Suprapubic skin (tissue), 4 donors: ENCODE measurements around the gene SCGB2A2. TPM values are rescaled to one million over a fixed set of nuclear protein-coding genes. Genes with fewer than 3 reads are reported as not detected.

Experiments
- DNase-seq, 2 donors: peaks; one replicate each; pipeline ENCODE4 v3.0.0-alpha.2; 2019; ENCODE audit warnings: low spot score in 2 of 2
- H3K27ac ChIP-seq: fragments of 200-600 bp; sonication (generic); one replicate; pipeline ENCODE4 v1.5.1; 2019
- H3K27me3 ChIP-seq: fragments of 200-600 bp; sonication (generic); one replicate; pipeline ENCODE4 v1.5.1; 2019
- H3K36me3 ChIP-seq: fragments of 200-600 bp; sonication (generic); one replicate; pipeline ENCODE4 v1.5.1; 2019
- H3K4me1 ChIP-seq: fragments of 200-600 bp; sonication (generic); one replicate; pipeline ENCODE4 v1.5.1; 2019
- H3K4me3 ChIP-seq: fragments of 200-600 bp; sonication (generic); one replicate; pipeline ENCODE4 v1.5.1; 2019; ENCODE audit warnings: mild to moderate bottlenecking
- H3K9me3 ChIP-seq: fragments of 200-600 bp; sonication (generic); one replicate; pipeline ENCODE4 v1.5.1; 2019
- EP300 ChIP-seq: sonication (generic); formaldehyde crosslinking; IDR thresholded peaks from one replicate; pipeline ENCODE4 v1.6.1; 2017; ENCODE audit warnings: antibody characterized with exemption
- POLR2A ChIP-seq, 2 donors: fragments of 450-650 bp; IDR thresholded peaks; one replicate each; pipeline ENCODE4 v1.6.1; 2017; ENCODE audit warnings: antibody characterized with exemption in 2 of 2, mild to moderate bottlenecking in 2 of 2, moderate library complexity in 2 of 2
- POLR2AphosphoS5 ChIP-seq, 3 donors: sonication (generic); formaldehyde crosslinking; IDR thresholded peaks; one replicate each; pipeline ENCODE4 v1.6.1; 2017; ENCODE audit warnings: antibody characterized with exemption in 3 of 3
- WGBS: methylation state at CpG from one replicate; pipeline ENCODE4 v1.1.5; 2018; 5-methylcytosine and 5-hydroxymethylcytosine counted together
- total RNA-seq, 4 donors: library from RNA; depleted of rRNA; stranded (reverse); fragments of >200 nt; gene quantifications; one replicate each; pipeline ENCODE4 v1.1.0, GENCODE V29; 2016
- TF ChIP-seq, protein P1 (sequence below), 2 donors: fragments of 200-600 bp in 1 of 2; fragments of 450-650 bp in 1 of 2; sonication (generic) in 1 of 2; IDR thresholded peaks; one replicate each; pipeline ENCODE4 v1.5.1; 2016 to 2019; ENCODE audit warnings: antibody characterized with exemption in 2 of 2, mild to moderate bottlenecking in 1 of 2, moderate library complexity in 1 of 2

The SCGB2A2 gene
- total RNA-seq, 4 donors from 2014 or later, result 737 to 2,318 (median 1,548) TPM

GRCh38 chr11:62267050-62267449 is 2.9 kb upstream of the SCGB2A2 start:
- no peak for TF ChIP-seq POLR2A (IDR thresholded peaks at IDR 0.05)
- no peak for TF ChIP-seq EP300
- TF ChIP-seq POLR2AphosphoS5 (IDR thresholded peaks at IDR 0.05), result no peak
- TF ChIP-seq, protein P1, sequence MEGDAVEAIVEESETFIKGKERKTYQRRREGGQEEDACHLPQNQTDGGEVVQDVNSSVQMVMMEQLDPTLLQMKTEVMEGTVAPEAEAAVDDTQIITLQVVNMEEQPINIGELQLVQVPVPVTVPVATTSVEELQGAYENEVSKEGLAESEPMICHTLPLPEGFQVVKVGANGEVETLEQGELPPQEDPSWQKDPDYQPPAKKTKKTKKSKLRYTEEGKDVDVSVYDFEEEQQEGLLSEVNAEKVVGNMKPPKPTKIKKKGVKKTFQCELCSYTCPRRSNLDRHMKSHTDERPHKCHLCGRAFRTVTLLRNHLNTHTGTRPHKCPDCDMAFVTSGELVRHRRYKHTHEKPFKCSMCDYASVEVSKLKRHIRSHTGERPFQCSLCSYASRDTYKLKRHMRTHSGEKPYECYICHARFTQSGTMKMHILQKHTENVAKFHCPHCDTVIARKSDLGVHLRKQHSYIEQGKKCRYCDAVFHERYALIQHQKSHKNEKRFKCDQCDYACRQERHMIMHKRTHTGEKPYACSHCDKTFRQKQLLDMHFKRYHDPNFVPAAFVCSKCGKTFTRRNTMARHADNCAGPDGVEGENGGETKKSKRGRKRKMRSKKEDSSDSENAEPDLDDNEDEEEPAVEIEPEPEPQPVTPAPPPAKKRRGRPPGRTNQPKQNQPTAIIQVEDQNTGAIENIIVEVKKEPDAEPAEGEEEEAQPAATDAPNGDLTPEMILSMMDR (IDR thresholded peaks at IDR 0.05), result no peak
- WGBS, result 100% methylated on average over 1 of the region's 1 CpG
- Histone ChIP-seq H3K36me3 (no peaks in the 10 kb centered on the region), H3K27me3 (peaks cover 16% of the 10 kb centered on the region), H3K9me3 (no peaks in the 10 kb centered on the region), H3K4me1 (no peaks in the 10 kb centered on the region), H3K4me3 (no peak overlapping the region), H3K27ac (no peak overlapping the region)
- no peak for DNase-seq

GRCh38 chr11:62267576-62267975 is 2.4 kb upstream of the SCGB2A2 start:
- 57% methylated on average over 3 of the region's 3 CpGs for WGBS
- DNase-seq, result no peak
- TF ChIP-seq POLR2AphosphoS5 (IDR thresholded peaks at IDR 0.05), result no peak
- TF ChIP-seq EP300, result no peak
- no peak for TF ChIP-seq POLR2A (IDR thresholded peaks at IDR 0.05)
- TF ChIP-seq, protein P1 (IDR thresholded peaks at IDR 0.05), result no peak
- H3K27me3 ChIP-seq, result peaks cover 13% of the 10 kb centered on the region
- H3K27ac ChIP-seq, result no peak overlapping the region
- H3K4me1 ChIP-seq, result no peaks in the 10 kb centered on the region
- H3K4me3 ChIP-seq, result no peak overlapping the region
- H3K36me3 ChIP-seq, result no peaks in the 10 kb centered on the region
- no peaks in the 10 kb centered on the region for H3K9me3 ChIP-seq

- TF ChIP-seq EP300 (no peak), POLR2A (IDR thresholded peaks at IDR 0.05) (no peak), POLR2AphosphoS5 (IDR thresholded peaks at IDR 0.05) (no peak)
- TF ChIP-seq, protein P1 (IDR thresholded peaks at IDR 0.05), result no peak
- no peaks in the 10 kb centered on the region for H3K4me1 ChIP-seq
- no peak overlapping the region for H3K27ac ChIP-seq
- H3K36me3 ChIP-seq, result no peaks in the 10 kb centered on the region
- peaks cover 7% of the 10 kb centered on the region for H3K27me3 ChIP-seq
- no peaks in the 10 kb centered on the region for H3K9me3 ChIP-seq
- no peak for DNase-seq
- 67% methylated on average over 5 of the region's 5 CpGs for WGBS
- no peak overlapping the region for H3K4me3 ChIP-seq
Measured at GRCh38 chr11:62273284-62273683, 3.3 kb downstream of the SCGB2A2 start.

DNA sequence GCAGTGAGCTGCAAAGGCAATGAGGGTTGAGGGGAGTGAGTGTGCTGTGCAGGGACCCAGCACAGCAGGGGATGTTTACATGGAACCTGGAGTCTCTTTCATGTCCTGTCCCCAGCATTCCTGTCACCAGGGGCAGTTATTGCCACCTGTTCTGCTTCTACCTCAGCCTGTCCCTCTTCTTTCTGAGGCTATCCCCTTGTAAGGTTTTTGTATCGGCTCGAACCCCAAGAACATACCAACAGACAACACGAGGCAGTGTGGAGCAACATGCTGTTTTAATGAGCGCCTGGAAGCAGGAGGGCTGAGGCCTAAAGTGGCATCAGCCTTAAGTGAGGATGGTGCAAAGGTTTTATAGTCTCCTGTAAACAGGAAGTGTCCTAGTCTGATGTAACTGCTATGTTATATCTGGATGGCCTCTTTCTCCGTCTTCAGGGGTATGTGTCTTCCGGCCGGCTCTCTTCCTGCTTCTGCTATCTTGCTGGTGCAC is 3.9 kb downstream of the SCGB2A2 start:
- Histone ChIP-seq H3K9me3 (no peaks in the 10 kb centered on the region), H3K27ac (no peak overlapping the region), H3K4me1 (no peaks in the 10 kb centered on the region), H3K4me3 (no peak overlapping the region), H3K27me3 (peaks cover 3% of the 10 kb centered on the region), H3K36me3 (no peaks in the 10 kb centered on the region)
- TF ChIP-seq EP300 (no peak), POLR2A (IDR thresholded peaks at IDR 0.05) (no peak), POLR2AphosphoS5 (IDR thresholded peaks at IDR 0.05) (no peak)
- TF ChIP-seq, protein P1 (IDR thresholded peaks at IDR 0.05), result no peak
- DNase-seq, result no peak
- 83% methylated on average over 7 of the region's 7 CpGs for WGBS

DNA sequence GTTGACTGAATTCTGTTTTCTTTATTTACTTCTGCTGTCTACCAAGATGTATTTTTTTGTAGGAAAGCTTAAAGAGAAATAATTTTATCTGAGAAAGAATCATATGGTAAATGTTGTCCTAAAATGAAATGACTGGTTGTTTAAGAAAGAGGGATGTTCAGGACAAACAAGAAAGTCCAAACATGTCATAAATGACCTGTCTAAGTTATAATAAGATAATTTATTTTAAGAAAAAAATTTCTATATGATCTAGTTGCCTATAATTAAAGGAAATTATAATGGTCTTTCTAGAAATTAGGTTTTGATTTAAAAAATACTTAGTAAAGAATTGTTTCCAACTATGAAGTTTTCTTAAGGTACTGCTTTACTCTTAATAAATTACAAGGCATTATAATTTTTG is 10.5 kb downstream of the SCGB2A2 start:
- Histone ChIP-seq H3K27ac (no peak overlapping the region), H3K36me3 (no peaks in the 10 kb centered on the region), H3K4me3 (no peak overlapping the region), H3K4me1 (no peaks in the 10 kb centered on the region), H3K9me3 (no peaks in the 10 kb centered on the region), H3K27me3 (no peaks in the 10 kb centered on the region)
- TF ChIP-seq, protein P1 (IDR thresholded peaks at IDR 0.05), result no peak
- no peak for TF ChIP-seq POLR2A (IDR thresholded peaks at IDR 0.05)
- no peak for TF ChIP-seq POLR2AphosphoS5 (IDR thresholded peaks at IDR 0.05)
- TF ChIP-seq EP300, result no peak
- DNase-seq, result no peak
